Mesenchymal stem cell (in vitro differentiated cells and primary cell): ENCODE data around the gene DCLK3.

Experiments used
- DNase-seq: peaks from one replicate; pipeline ENCODE4 v3.0.0-alpha.2; 2013
- H2AFZ ChIP-seq: one replicate; pipeline ENCODE4 v1.6.1; 2013; ENCODE audit warnings: low read depth, mild to moderate bottlenecking, control low read depth, inconsistent platforms, low read length, moderate library complexity
- H2AK5ac ChIP-seq: 2 replicates; pipeline ENCODE4 v1.6.1; 2013; ENCODE audit warnings: low read length, moderate library complexity, mild to moderate bottlenecking, inconsistent platforms; ENCODE audit not compliant: severe bottlenecking
- H2BK120ac ChIP-seq: one replicate; pipeline ENCODE4 v1.6.1; 2013; ENCODE audit warnings: low read depth, mild to moderate bottlenecking, inconsistent platforms, low read length, moderate library complexity
- H2BK12ac ChIP-seq, 2 experiments: one replicate each; pipeline ENCODE4 v1.6.1; 2013; ENCODE audit warnings: inconsistent platforms in 2 of 2, low read length in 2 of 2, mild to moderate bottlenecking in 2 of 2, moderate library complexity in 2 of 2, control low read depth in 1 of 2
- H2BK15ac ChIP-seq: one replicate; pipeline ENCODE4 v1.6.1; 2013; ENCODE audit warnings: mild to moderate bottlenecking, low read depth, inconsistent platforms; ENCODE audit not compliant: poor library complexity, severe bottlenecking
- H2BK5ac ChIP-seq: 2 replicates; pipeline ENCODE4 v1.6.1; 2013; ENCODE audit warnings: low read depth, mild to moderate bottlenecking, low read length, control low read depth, inconsistent platforms; ENCODE audit not compliant: poor library complexity, severe bottlenecking
- H3K14ac ChIP-seq, 2 experiments: one replicate each; pipeline ENCODE4 v1.6.1; 2013; ENCODE audit warnings: inconsistent platforms in 2 of 2, low read length in 2 of 2, control low read depth in 1 of 2, mild to moderate bottlenecking in 1 of 2, moderate library complexity in 1 of 2
- H3K18ac ChIP-seq, 2 experiments: one replicate each; pipeline ENCODE4 v1.6.1; 2013; ENCODE audit warnings: inconsistent platforms in 2 of 2, low read length in 2 of 2, control low read depth in 1 of 2, low read depth in 1 of 2, mild to moderate bottlenecking in 1 of 2
- H3K23ac ChIP-seq, 2 experiments: one replicate each; pipeline ENCODE4 v1.6.1; 2013; ENCODE audit warnings: inconsistent platforms in 2 of 2, low read length in 2 of 2, mild to moderate bottlenecking in 2 of 2, moderate library complexity in 2 of 2, control low read depth in 1 of 2
- H3K27ac ChIP-seq: 2 replicates; pipeline ENCODE4 v1.5.1; 2013; ENCODE audit warnings: mild to moderate bottlenecking, moderate library complexity, low read length, control low read depth, inconsistent platforms; ENCODE audit not compliant: poor library complexity, severe bottlenecking
- H3K27me3 ChIP-seq, 2 experiments: 2 replicates each; pipeline versions ENCODE4 v1.6.1 to v1.7.0; 2013; ENCODE audit warnings: low read length in 2 of 2, mild to moderate bottlenecking in 2 of 2, moderate library complexity in 2 of 2, control low read depth in 1 of 2, inconsistent platforms in 1 of 2; ENCODE audit not compliant: control insufficient read depth in 1 of 2, insufficient read depth in 1 of 2
- H3K36me3 ChIP-seq, 2 experiments: 2 replicates each; pipeline versions ENCODE4 v1.6.1 to v1.7.0; 2013; ENCODE audit warnings: low read length in 2 of 2, control low read depth in 1 of 2, inconsistent platforms in 1 of 2, low read depth in 1 of 2, mild to moderate bottlenecking in 1 of 2; ENCODE audit not compliant: insufficient read depth in 2 of 2, control insufficient read depth in 1 of 2
- H3K4ac ChIP-seq, 2 experiments: one replicate each; pipeline ENCODE4 v1.6.1; 2013; ENCODE audit warnings: inconsistent platforms in 2 of 2, low read length in 2 of 2, mild to moderate bottlenecking in 2 of 2, moderate library complexity in 2 of 2, control low read depth in 1 of 2, low read depth in 1 of 2
- H3K4me1 ChIP-seq: 2 replicates; pipeline ENCODE4 v1.6.1; 2013; ENCODE audit warnings: low read depth, low read length, control low read depth; ENCODE audit not compliant: control insufficient read depth, insufficient read depth
- H3K4me2 ChIP-seq: 2 replicates; pipeline ENCODE4 v1.6.1; 2013; ENCODE audit warnings: low read length, mild to moderate bottlenecking, inconsistent platforms; ENCODE audit not compliant: poor library complexity, severe bottlenecking
- H3K4me3 ChIP-seq, 2 experiments: 2 replicates each; pipeline versions ENCODE4 v1.5.1 to v1.7.0; 2013; ENCODE audit warnings: low read length in 2 of 2, mild to moderate bottlenecking in 2 of 2, control low read depth in 1 of 2, low read depth in 1 of 2; ENCODE audit not compliant: insufficient read depth in 1 of 2
- H3K79me1 ChIP-seq: replicated peaks from 2 replicates; pipeline ENCODE4 v1.6.1; 2013; ENCODE audit warnings: mild to moderate bottlenecking, control low read depth, low read length, inconsistent platforms; ENCODE audit not compliant: poor library complexity, severe bottlenecking
- H3K9ac ChIP-seq: 2 replicates; pipeline ENCODE4 v1.7.0; 2013; ENCODE audit warnings: mild to moderate bottlenecking, low read length, moderate library complexity
- H3K9me3 ChIP-seq: 2 replicates; pipeline ENCODE4 v1.7.0; 2013; ENCODE audit warnings: mild to moderate bottlenecking, low read length; ENCODE audit not compliant: control insufficient read depth
- H4K8ac ChIP-seq: one replicate; pipeline ENCODE4 v1.6.1; 2013; ENCODE audit warnings: inconsistent platforms, mild to moderate bottlenecking, low read length, moderate library complexity
- H4K91ac ChIP-seq: one replicate; pipeline ENCODE4 v1.6.1; 2013; ENCODE audit warnings: mild to moderate bottlenecking, low read length, inconsistent platforms
- WGBS: methylation state at CpG from one replicate; pipeline ENCODE4 v1.1.7; 2013; ENCODE audit warnings: mixed read lengths; 5-methylcytosine and 5-hydroxymethylcytosine counted together

The DCLK3 gene

DNA sequence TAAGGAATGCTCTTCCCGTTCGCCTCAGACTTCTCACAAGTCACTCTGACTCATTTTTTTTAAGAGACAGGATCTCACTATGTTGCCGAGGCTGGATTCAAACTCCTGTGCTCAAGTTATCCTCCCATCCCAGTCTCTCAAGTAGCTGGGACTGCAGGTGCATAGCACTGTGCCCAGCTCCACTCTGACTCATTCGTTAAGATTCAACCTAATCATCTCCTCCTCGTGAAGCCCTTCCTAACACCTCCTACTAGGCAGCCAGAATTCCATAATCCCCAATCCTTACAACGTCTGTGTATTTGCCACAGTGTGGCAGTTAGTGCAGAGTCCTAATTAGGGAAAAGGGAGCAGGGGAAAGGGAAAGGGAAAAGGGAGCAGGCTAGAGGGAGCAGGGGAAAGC lies 26.4 kb upstream of the DCLK3 start:
- no peak overlapping the region for H4K8ac ChIP-seq

DNA sequence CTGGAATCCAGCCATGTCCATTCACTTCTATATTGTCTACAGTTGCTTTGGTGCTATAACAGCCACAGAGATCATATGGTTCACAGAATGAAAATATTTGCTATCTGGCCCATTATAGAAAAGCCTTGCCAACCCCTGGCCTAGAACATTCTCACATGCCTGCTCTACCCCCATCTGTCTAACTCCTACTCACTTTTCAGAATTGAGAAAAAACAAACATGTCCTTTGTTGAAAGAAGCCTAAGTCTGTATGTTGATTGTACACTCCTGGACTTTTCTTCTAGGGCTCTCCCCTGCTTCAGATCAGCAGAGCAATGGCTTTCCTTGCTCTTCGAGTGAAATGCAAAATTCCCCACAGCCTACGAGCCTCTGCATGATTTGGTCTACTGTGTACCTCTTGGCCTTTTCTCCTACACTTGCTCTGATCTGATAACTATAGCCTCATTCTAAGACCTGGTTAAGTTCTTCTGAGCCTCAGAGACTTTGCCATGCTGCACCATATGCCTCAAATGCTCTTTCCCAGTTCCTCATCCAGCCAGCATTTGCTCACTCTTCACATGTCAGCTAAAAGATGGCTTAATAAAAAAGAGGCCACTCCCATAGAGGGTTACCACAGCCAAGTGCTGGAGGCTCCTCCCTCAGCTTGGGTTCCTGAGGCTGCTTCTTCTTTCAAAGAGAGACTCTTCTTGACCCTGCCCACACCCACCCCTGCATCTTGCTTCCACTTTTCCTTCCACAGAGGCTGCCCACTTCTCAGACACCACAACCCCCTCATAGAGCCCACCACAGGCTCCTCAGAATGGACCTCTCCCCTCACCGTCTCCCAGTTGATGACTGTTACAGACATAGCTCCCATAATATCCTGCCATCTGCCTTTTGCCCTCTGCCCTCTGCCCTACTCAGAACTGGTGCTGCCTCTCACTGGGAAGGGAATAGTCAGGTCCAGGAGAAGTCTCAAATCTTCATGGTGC lies 22.9 kb upstream of the DCLK3 start:
- H3K14ac ChIP-seq = no peak overlapping the region
- no peak for DNase-seq
- no peak overlapping the region for H3K4me2 ChIP-seq
- H3K27me3 ChIP-seq = peaks cover 0 to 37% of the 10 kb centered on the region in 2 experiments
- no peak overlapping the region for H3K9ac ChIP-seq
- no peak overlapping the region for H3K23ac ChIP-seq
- no peak overlapping the region for H2AFZ ChIP-seq
- H4K91ac ChIP-seq = no peak overlapping the region
- H2BK12ac ChIP-seq = no peak overlapping the region
- no peaks in the 10 kb centered on the region for H3K79me1 ChIP-seq
- H2BK15ac ChIP-seq = no peak overlapping the region
- H2AK5ac ChIP-seq = no peak overlapping the region
- H3K4me1 ChIP-seq = no peaks in the 10 kb centered on the region
- no peaks in the 10 kb centered on the region for H3K36me3 ChIP-seq
- H3K4me3 ChIP-seq = no peak overlapping the region
- no peak overlapping the region for H2BK120ac ChIP-seq
- H3K4ac ChIP-seq = no peak overlapping the region
- WGBS = 67% methylated on average over 3 of the region's 3 CpGs
- H3K9me3 ChIP-seq = no peaks in the 10 kb centered on the region
- H3K18ac ChIP-seq = no peak overlapping the region
- no peak overlapping the region for H4K8ac ChIP-seq
- no peak overlapping the region for H3K27ac ChIP-seq
- H2BK5ac ChIP-seq = no peak overlapping the region

More for the DNA sequence above, 26.4 kb upstream of the DCLK3 start:
- DNase-seq = no peak
- no peak overlapping the region for H2BK5ac ChIP-seq
- no peak overlapping the region for H2AK5ac ChIP-seq
- no peak overlapping the region for H2BK15ac ChIP-seq
- H3K79me1 ChIP-seq = no peaks in the 10 kb centered on the region
- H3K23ac ChIP-seq = no peak overlapping the region
- H3K4me2 ChIP-seq = no peak overlapping the region
- H2AFZ ChIP-seq = no peak overlapping the region
- H3K9me3 ChIP-seq = no peaks in the 10 kb centered on the region
- H3K14ac ChIP-seq = no peak overlapping the region
- peaks cover 0 to 47% of the 10 kb centered on the region in 2 experiments for H3K27me3 ChIP-seq
- H3K4ac ChIP-seq = no peak overlapping the region
- no peak overlapping the region for H3K4me3 ChIP-seq
- H3K36me3 ChIP-seq = no peaks in the 10 kb centered on the region
- no peak overlapping the region for H3K18ac ChIP-seq
- no peak overlapping the region for H4K91ac ChIP-seq
- H2BK12ac ChIP-seq = no peak overlapping the region
- no peak overlapping the region for H3K9ac ChIP-seq
- no peaks in the 10 kb centered on the region for H3K4me1 ChIP-seq
- no peak overlapping the region for H3K27ac ChIP-seq
- 51% methylated on average over 4 of the region's 6 CpGs for WGBS
- no peak overlapping the region for H2BK120ac ChIP-seq

DNA sequence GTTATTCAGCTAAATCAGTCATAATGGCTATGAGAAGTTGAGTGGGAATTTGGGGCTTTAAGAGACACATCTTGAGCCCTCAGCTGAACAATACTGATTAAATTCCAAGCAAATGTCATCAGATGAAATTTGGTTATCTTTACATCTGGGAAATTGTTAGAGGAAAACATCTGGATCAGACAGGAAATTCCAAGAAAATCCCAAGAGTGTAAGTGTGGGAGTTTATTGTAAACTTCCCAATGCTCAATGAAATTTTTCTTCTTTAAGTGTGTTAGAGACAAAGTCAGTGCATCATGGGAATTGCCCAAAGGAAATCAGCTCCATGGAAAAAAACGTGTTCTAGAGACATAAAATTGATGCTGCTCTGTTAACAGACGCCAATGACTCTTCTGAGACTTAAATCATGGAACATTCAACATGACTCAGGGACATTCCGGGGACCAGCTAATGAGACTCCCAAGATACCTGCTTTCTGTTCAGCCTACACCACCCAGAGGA lies 19.8 kb upstream of the DCLK3 start:
- peak; percentile 4 for DNase-seq
- no peak overlapping the region for H2AK5ac ChIP-seq
- no peak overlapping the region for H2BK15ac ChIP-seq
- no peak overlapping the region for H3K4ac ChIP-seq
- no peaks in the 10 kb centered on the region for H3K79me1 ChIP-seq
- H3K9me3 ChIP-seq = no peaks in the 10 kb centered on the region
- H2BK12ac ChIP-seq = no peak overlapping the region
- no peak overlapping the region for H3K27ac ChIP-seq
- H3K18ac ChIP-seq = no peak overlapping the region
- no peak overlapping the region for H3K4me3 ChIP-seq
- H3K27me3 ChIP-seq = peaks cover 0 to 11% of the 10 kb centered on the region in 2 experiments
- no peaks in the 10 kb centered on the region for H3K36me3 ChIP-seq
- H4K8ac ChIP-seq = no peak overlapping the region
- no peak overlapping the region for H2AFZ ChIP-seq
- H3K4me1 ChIP-seq = no peaks in the 10 kb centered on the region
- H3K23ac ChIP-seq = no peak overlapping the region
- WGBS = 21% methylated on average over 2 of the region's 3 CpGs
- H3K9ac ChIP-seq = no peak overlapping the region
- no peak overlapping the region for H2BK5ac ChIP-seq
- H3K4me2 ChIP-seq = no peak overlapping the region
- no peak overlapping the region for H2BK120ac ChIP-seq
- H3K14ac ChIP-seq = no peak overlapping the region
- H4K91ac ChIP-seq = no peak overlapping the region

DNA sequence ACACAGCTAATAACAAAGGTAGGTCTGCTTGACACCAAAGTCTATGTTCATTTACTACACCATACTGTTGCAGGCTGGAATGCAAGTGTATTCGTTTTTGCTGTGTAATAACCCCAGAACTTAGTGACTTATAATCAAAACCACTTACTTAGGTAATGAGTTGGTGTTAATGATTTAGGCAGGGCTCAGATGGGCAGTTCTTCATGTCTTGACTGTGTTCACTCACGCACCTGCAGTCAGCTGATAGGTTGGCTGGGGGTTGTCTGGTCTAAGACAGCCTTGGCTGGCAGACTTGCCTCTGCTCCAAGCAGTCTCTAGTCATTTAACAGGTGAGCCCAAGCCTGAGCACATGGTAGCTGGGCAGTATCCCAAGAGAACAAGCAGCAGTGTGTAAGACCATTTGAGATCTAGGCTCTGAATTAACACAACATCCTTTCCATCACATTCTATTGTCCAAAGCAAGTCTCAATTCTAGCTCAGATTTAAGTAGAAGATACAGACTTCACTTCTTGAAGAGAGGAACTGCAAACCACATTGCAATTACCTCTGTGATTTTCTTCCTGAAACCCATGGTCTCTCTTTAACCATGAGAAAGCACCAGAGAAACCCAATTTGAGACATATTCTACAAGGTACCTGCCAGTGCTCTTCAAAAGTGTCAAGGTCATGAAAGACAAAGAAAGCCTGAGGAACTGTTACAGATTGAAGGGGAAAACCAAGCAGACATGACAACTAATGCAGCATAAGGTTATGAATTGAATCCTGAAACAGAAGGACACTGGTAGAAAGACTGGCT lies 13.3 kb upstream of the DCLK3 start:
- Histone ChIP-seq H3K9me3 (no peaks in the 10 kb centered on the region), H3K4ac (no peak overlapping the region), H4K8ac (no peak overlapping the region), H3K36me3 (no peaks in the 10 kb centered on the region), H3K4me3 (no peak overlapping the region), H3K4me1 (no peaks in the 10 kb centered on the region), H3K27me3 (peaks cover 0 to 9% of the 10 kb centered on the region in 2 experiments), H2AK5ac (no peak overlapping the region), H2AFZ (no peak overlapping the region), H3K79me1 (no peaks in the 10 kb centered on the region), H3K18ac (no peak overlapping the region), H2BK15ac (no peak overlapping the region), H3K14ac (peak overlapping the region in 1 of 2 experiments; percentile 39), H2BK12ac (no peak overlapping the region), H3K27ac (no peak overlapping the region), H3K4me2 (no peak overlapping the region), H2BK120ac (no peak overlapping the region), H3K23ac (no peak overlapping the region), H4K91ac (no peak overlapping the region), H3K9ac (no peak overlapping the region), H2BK5ac (no peak overlapping the region)
- WGBS = 87% methylated on average over 1 of the region's 2 CpGs
- no peak for DNase-seq
